Measurements from ENCODE around the gene CSGALNACT2. TPM values are rescaled to one million over a fixed set of nuclear protein-coding genes. Genes with fewer than 3 reads are reported as not detected.

The CSGALNACT2 gene
- total and polyA plus RNA-seq, 9 of the 15 experiments (the other 6 are each of a cell fraction or from before 2014, with no cell fraction given): 1.4 to 7.3 (median 3.5) TPM

DNA sequence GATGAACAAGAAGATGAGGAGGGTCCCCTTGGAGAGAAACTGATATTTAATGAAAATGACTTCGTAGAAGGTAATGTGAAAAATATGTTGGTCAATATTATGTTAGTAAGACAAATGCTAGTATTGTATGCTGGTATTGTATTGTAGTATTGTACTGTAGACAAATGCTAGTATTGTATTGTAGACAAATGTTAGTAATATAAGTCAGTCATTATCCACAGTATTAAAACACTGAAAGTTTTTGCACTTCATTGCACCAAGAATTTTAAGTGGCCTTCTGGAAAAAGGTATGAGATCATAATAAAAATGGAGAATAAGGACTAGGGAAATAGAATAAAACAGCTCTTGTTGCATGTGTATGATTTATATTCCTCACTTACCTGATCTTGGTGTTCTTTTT is 17.5 kb downstream of the CSGALNACT2 start:
- Histone ChIP-seq H3K4me2 (ENCODE audit: insufficient read depth, low read length) (no peak overlapping the region), H3K27me3 (ENCODE audit: control insufficient read depth in 2 of 2, insufficient read depth in 2 of 2, low read length in 2 of 2) (no peaks in the 10 kb centered on the region), H3K27ac (ENCODE audit: extremely low read depth, low read depth, low read length) (no peak overlapping the region), H3K9ac (ENCODE audit: insufficient read depth in 1 of 2, low read depth in 2 of 2, low read length in 2 of 2) (no peak overlapping the region), H3K36me3 (ENCODE audit: control insufficient read depth, insufficient read depth, low read length) (no peaks in the 10 kb centered on the region), H3K9me1 (ENCODE audit: control insufficient read depth, insufficient read depth, low read length) (no peaks in the 10 kb centered on the region), H3K9me3 (replicated peaks; ENCODE audit: control insufficient read depth, insufficient read depth, low read depth, low read length) (no peaks in the 10 kb centered on the region), H3K4me3 (no peak overlapping the region), H4K20me1 (replicated peaks; ENCODE audit: control insufficient read depth, insufficient read depth, low read length) (no peaks in the 10 kb centered on the region), H3K79me2 (ENCODE audit: control insufficient read depth, insufficient read depth, low read length) (no peaks in the 10 kb centered on the region), H2AFZ (ENCODE audit: low read depth, low read length) (no peak overlapping the region), H3K4me1 (replicated peaks in 1 of 2; ENCODE audit: control insufficient read depth in 2 of 2, insufficient read depth in 2 of 2, low read length in 2 of 2) (peaks cover 0 to 3% of the 10 kb centered on the region in 2 experiments; a peak in 1 of 5 replicates)
- ChIA-PET POLR2A (interaction anchor here (1.8 kb wide), 1 partner anchor 15 kb away, joined by 3 read pairs; no protein-coding TSS in a partner anchor), CTCF (ENCODE audit: low intra/inter-chr PET ratio) (no interaction called here)
- intact Hi-C loops (cut with micrococcal nuclease): no loop called here
- TF ChIP-seq JUN (IDR thresholded peaks at IDR 0.05; ENCODE audit: borderline replicate concordance, low read depth, low read length) (no peak), JUN (CRISPR knock-in tag; IDR thresholded peaks at IDR 0.05; ENCODE audit: borderline replicate concordance) (no peak), ZNF354B (CRISPR knock-in tag; IDR thresholded peaks at IDR 0.05) (no peak), ZBTB40 (IDR thresholded peaks at IDR 0.05) (no peak), ZBTB40 (CRISPR knock-in tag; IDR thresholded peaks at IDR 0.05) (no peak), HDAC8 (tag; IDR thresholded peaks at IDR 0.05) (no peak), MYNN (IDR thresholded peaks at IDR 0.05) (no peak), MYNN (CRISPR knock-in tag; IDR thresholded peaks at IDR 0.05) (no peak), TEAD1 (CRISPR knock-in tag; IDR thresholded peaks at IDR 0.05) (no peak), SMARCB1 (IDR thresholded peaks at IDR 0.05; ENCODE audit: insufficient read length, low read depth) (no peak), ZNF717 (CRISPR knock-in tag; IDR thresholded peaks at IDR 0.05) (no peak), GATAD2B (IDR thresholded peaks at IDR 0.05; ENCODE audit: borderline replicate concordance) (no peak), NR2F6 (CRISPR knock-in tag; IDR thresholded peaks at IDR 0.05) (no peak)
- no peak for DNase-seq (ENCODE audit: extremely low read depth in 1 of 4, low spot score in 3 of 4)
- 9% methylated on average over 1 of the region's 1 CpG for WGBS (ENCODE audit: insufficient coverage, low coverage, missing lambda C conversion rate)
- no peak for FAIRE-seq
- ATAC-seq: no peak
- no TSS peak for BruUV-seq (replicated peaks)
- in situ Hi-C loops (cut with MboI): no loop called here
